Measurements from ENCODE around the gene SLC2A5. TPM values are rescaled to one million over a fixed set of nuclear protein-coding genes. Genes with fewer than 3 reads are reported as not detected.

The SLC2A5 gene
- total RNA-seq, 1 donor from 2014 or later: 3.6 TPM

GRCh38 chr1:9009438-9010370 is 59.7 kb downstream of the SLC2A5 start:
- intact Hi-C loops (cut with micrococcal nuclease): loop anchor here (1.0 to 5.0 kb wide), 3 partner anchors 73 to 188 kb away; no protein-coding TSS in a partner anchor
- TF ChIP-seq, protein P1, sequence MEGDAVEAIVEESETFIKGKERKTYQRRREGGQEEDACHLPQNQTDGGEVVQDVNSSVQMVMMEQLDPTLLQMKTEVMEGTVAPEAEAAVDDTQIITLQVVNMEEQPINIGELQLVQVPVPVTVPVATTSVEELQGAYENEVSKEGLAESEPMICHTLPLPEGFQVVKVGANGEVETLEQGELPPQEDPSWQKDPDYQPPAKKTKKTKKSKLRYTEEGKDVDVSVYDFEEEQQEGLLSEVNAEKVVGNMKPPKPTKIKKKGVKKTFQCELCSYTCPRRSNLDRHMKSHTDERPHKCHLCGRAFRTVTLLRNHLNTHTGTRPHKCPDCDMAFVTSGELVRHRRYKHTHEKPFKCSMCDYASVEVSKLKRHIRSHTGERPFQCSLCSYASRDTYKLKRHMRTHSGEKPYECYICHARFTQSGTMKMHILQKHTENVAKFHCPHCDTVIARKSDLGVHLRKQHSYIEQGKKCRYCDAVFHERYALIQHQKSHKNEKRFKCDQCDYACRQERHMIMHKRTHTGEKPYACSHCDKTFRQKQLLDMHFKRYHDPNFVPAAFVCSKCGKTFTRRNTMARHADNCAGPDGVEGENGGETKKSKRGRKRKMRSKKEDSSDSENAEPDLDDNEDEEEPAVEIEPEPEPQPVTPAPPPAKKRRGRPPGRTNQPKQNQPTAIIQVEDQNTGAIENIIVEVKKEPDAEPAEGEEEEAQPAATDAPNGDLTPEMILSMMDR (IDR thresholded peaks at IDR 0.05): no peak
- DNase-seq (no peak), ATAC-seq (ENCODE audit: low read depth) (no peak)
- no peak overlapping the region for H3K4me3 Mint-ChIP-seq
- ChIA-PET CTCF (interaction anchor here (1.0 to 5.5 kb wide), 2 partner anchors 92 to 96 kb away, joined by 3 to 40 read pairs; no protein-coding TSS in a partner anchor), POLR2A (no interaction called here)
- no peaks in the 10 kb centered on the region for H3K9me3 Mint-ChIP-seq
- peaks cover 54% of the 10 kb centered on the region for H3K4me1 Mint-ChIP-seq
- H3K36me3 Mint-ChIP-seq (ENCODE audit: low read depth): no peaks in the 10 kb centered on the region
- H3K27ac Mint-ChIP-seq: no peak overlapping the region
- H3K27me3 Mint-ChIP-seq: peaks cover 2% of the 10 kb centered on the region

- POLR2A ChIA-PET: interaction anchor here (0.6 to 0.7 kb wide), 3 partner anchors 31 to 305 kb away, joined by 3 to 5 read pairs (median 4); no protein-coding TSS in a partner anchor
Measured at GRCh38 chr1:9008236-9008635, 61.2 kb downstream of the SLC2A5 start.

GRCh38 chr1:9006956-9007615 is 62.3 kb downstream of the SLC2A5 start:
- Mint-ChIP-seq H3K27me3 (peaks cover 2% of the 10 kb centered on the region), H3K4me3 (no peak overlapping the region), H3K27ac (no peak overlapping the region), H3K36me3 (ENCODE audit: low read depth) (no peaks in the 10 kb centered on the region), H3K9me3 (no peaks in the 10 kb centered on the region), H3K4me1 (peaks cover 51% of the 10 kb centered on the region)
- ChIA-PET POLR2A (no interaction called here), CTCF (interaction anchor here (5.5 kb wide), 1 partner anchor 94 kb away, joined by 40 read pairs; no protein-coding TSS in a partner anchor)
- DNase-seq: no peak
- intact Hi-C loops (cut with micrococcal nuclease): loop anchor here (5.0 kb wide), 2 partner anchors 75 to 190 kb away; no protein-coding TSS in a partner anchor
- TF ChIP-seq, protein P1 (IDR thresholded peaks at IDR 0.05): no peak
- no peak for ATAC-seq (ENCODE audit: low read depth)

More at GRCh38 chr1:9008236-9008635, 61.2 kb downstream of the SLC2A5 start:
- H3K27ac Mint-ChIP-seq: no peak overlapping the region
- TF ChIP-seq, protein P1 (IDR thresholded peaks at IDR 0.05): no peak
- ATAC-seq (ENCODE audit: low read depth) (peak; percentile 59), DNase-seq (no peak)
- intact Hi-C loops (cut with micrococcal nuclease): loop anchor here (5.0 kb wide), 2 partner anchors 74 to 189 kb away; no protein-coding TSS in a partner anchor
- peaks cover 2% of the 10 kb centered on the region for H3K27me3 Mint-ChIP-seq
- H3K9me3 Mint-ChIP-seq: no peaks in the 10 kb centered on the region
- peaks cover 51% of the 10 kb centered on the region for H3K4me1 Mint-ChIP-seq
- CTCF ChIA-PET: interaction anchor here (1.1 to 5.5 kb wide), 2 partner anchors 93 to 103 kb away, joined by 3 to 40 read pairs; no protein-coding TSS in a partner anchor
- no peaks in the 10 kb centered on the region for H3K36me3 Mint-ChIP-seq (ENCODE audit: low read depth)
- H3K4me3 Mint-ChIP-seq: peak overlapping the region; percentile 50

DNA sequence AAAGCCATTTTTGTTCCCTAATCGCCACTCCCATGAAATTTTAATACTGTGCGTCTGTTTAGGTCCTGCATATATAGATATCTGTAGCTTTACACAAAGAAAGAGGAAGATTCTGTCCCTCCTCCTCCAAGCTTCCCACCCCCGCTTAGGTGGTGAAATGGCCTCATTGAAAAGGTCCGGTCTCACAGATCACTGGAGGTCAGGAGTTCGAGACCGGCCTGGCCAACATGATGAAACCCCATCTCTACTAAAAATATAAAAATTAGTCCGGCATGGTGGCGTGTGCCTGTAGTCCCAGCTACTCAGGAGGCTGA is 64.1 kb downstream of the SLC2A5 start:
- H3K4me3 Mint-ChIP-seq: no peak overlapping the region
- intact Hi-C loops (cut with micrococcal nuclease): loop anchor here (1.0 to 5.0 kb wide), 6 partner anchors 63 to 192 kb away; partner anchors contain the start of gene SLC2A5
- POLR2A ChIA-PET: interaction anchor here (0.7 to 1.0 kb wide), 3 partner anchors 31 to 96 kb away, joined by 3 to 5 read pairs (median 3); no protein-coding TSS in a partner anchor
- DNase-seq: no peak
- CTCF ChIA-PET: interaction anchor here (0.7 to 2.7 kb wide), 18 partner anchors 9 to 156 kb away, joined by 3 to 23 read pairs (median 5); no protein-coding TSS in a partner anchor
- TF ChIP-seq, protein P1 (IDR thresholded peaks at IDR 0.05): no peak
- H3K36me3 Mint-ChIP-seq (ENCODE audit: low read depth): no peaks in the 10 kb centered on the region
- no peak for ATAC-seq (ENCODE audit: low read depth)
- peaks cover 38% of the 10 kb centered on the region for H3K4me1 Mint-ChIP-seq
- H3K27ac Mint-ChIP-seq: no peak overlapping the region
- peaks cover 2% of the 10 kb centered on the region for H3K27me3 Mint-ChIP-seq
- H3K9me3 Mint-ChIP-seq: no peaks in the 10 kb centered on the region

All from activated B cell treated with CpG ODN at 0.5 μM for 24 hours (primary cell).